Middle frontal gyrus (tissue), 1 donor: Measurements from ENCODE around the gene CENPP.

Source experiments
- DNase-seq: peaks from one replicate; pipeline ENCODE4 v3.0.0-alpha.2; 2015; ENCODE audit warnings: low spot score; ENCODE audit errors: extremely low spot score

CENPP gene

DNA sequence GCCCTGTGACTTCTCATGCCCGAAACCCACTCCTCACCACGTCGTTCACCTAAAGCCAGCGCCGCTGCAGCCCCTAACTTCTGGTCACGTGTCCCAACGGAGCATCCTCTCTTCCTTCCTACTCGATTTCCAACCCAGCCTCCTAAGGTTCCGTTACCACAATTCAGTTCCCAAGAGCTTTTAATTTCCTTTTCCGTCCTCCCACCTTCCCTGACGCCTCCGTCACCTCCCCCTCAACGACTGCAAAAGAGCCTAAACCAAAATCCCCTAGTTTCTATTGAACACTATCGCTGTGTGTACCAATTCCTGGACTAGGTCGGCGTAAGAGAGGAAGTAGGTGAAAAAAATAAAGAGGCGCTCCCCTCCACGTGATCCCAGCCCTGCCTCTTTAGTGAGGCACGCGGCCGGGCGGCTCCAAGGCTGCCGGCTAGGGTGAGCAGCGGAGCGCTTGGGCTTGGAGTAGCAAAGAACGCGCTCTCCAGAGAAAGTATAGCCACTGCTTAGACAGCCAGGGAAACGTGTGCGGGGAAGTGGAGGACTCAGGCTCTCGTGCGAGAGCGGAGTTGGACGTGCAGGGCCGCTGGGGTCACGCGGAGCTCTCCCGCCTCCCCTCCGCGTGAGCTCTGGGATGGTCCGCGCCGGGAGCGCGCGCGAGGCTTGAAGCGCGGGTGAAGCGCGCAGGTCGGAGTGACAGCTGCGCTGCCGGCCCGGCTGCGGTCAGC lies at the start of gene CENPP, which contains the start of gene NOL8:
CENPP (plus strand) TSS at position 685 of the 722 bp plus-strand sequence.
NOL8 (minus strand) TSS at position 82 of the 722 bp plus-strand sequence. CDS start 1,189 bp downstream, outside the sequence.
- peak; percentile 86 for DNase-seq

DNA sequence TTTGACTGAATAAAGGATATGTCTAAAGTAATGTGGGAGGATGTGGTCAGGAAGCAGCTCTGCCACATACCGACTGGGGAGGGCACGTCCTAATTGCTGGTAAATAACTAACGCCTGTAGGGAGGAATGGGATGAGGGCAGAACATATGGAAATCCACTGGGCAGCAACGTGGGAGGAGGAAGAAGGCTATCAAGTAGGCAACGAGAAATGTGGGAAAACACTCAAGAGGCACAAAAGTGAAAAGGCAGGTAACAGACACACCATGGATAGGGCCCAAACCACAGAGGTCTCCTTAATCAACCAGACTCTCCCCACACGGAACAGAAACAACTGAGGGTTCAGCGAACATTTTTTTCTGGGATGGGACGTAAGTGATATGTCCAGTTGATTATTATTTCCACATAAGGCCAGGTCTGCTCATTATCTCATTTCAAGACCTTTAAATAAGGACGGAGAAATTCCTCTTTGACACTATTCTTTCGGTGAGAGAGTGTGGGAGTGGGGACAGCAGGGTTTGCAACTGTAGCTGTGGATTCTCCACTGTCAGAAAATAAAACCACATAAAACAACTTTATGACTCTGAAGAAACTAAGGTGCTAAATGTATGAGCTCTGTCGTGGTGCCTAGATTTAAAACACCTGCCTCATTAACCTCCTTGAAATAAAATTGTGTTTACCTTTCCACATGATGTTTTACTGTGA lies 49.3 kb upstream of the CENPP start:
- no peak for DNase-seq

DNA sequence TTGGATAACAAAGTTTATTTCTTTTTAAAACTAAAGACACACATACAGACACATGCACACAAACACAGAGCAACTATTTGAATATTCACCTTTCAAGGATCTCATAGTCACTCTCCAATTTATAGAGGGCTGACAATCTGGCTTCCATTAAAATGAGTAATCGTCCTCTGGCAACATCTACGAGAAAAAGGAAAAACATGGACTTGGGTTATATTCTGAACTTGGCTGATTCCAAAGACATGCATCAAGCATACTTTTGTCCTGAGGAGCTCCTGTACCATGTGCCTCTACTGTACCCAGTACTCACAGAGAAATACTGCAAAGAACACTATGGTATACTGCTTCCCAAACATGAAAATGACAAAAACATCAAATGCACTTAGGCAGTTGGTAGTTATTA lies 47.6 kb upstream of the CENPP start:
- DNase-seq = no peak

DNA sequence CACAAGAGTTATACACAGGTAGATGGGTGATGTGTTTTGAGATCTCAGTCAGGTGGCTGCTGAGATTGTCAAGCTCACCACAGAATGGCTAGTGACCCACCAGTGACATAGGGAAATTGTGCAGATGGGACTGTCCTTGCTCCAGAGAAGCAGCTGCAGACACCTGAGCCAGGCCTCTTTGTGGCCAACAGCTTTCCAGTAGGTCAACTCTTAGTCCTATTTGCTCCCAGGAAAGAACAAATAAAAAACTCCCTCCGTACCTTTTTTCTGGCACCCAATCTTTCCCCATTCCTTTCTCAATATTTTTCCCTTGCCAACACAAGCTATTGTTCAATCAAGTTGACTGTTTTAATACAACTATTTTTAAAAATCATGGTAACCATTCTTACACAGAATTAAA lies 46.5 kb upstream of the CENPP start:
- no peak for DNase-seq

DNA sequence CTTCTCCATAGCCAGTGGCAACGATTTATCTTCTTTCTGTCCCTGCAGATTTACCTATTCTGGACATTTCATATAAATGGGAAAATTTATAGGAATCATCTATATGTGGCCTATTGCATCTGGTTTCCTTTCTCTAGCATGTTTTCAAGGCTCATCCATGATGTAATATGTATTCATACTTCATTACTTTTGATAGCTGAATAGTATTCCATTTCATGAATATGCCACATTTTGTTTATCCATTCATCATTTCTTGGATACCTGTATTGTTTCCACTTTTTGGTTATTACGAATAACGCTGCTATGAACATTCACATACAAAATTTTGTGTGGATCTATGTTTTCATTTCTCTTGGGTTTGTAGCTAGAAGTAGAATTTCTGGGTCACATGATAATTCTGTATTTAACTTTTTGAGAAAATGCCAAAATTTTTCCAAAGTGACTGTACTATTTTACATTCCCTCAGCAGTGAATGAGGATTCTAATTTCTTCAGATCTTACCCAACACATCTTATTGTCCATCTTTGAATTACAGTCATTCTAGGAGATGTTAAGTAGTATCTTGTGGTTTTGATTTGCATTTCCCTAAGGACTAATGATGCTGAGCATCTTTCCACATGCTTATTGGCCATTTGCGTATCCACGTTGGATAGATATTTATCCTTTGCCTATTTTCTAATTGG lies 35.9 kb upstream of the CENPP start:
- no peak for DNase-seq

DNA sequence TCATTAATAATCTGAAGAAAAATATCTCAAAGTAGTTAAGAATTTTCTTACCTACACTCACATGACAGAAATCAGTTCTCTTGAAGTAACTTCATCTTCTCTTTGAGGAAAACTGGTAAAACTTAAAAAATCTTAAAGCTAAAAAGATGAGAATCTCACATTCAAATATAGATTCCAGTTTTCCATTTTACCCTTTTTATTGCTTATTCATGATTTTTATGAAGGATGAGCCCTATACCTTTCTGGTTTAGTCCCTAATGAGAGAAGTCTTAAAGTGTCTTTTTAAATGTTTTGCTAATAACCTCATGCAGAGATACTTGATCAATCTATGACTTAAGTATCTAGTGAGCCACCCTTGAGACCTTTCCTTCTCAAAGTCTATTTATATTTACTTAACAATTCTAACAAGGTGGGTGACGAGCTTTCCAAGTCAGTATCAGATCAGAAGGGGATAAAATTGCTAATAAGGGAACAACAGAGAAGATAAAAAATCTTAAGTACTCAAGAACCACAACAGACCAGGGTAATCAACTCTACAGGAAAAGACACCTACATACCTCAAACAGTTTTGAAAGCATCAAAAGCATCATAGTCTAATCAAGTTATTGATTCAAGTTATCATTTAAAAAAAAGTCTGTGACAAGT lies 34.8 kb upstream of the CENPP start:
- no peak for DNase-seq

DNA sequence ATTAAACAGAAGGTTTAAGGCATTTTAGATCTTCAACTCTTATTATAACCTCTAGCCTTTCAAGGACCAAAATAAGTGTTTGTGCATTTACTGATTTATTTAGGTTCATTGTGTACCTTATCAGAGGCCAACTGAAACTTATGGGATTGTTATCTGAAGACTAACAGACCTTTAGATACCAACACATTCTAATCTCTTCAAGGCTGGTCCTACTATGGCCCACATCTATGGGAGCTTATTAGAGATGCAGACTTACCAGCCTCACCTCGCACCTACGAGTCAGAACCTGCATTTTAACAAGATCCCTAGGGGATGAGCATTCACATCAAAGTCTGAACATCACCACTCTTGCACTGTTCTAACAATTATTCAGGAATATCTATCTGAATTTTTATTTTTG lies 34.2 kb upstream of the CENPP start:
- no peak for DNase-seq

DNA sequence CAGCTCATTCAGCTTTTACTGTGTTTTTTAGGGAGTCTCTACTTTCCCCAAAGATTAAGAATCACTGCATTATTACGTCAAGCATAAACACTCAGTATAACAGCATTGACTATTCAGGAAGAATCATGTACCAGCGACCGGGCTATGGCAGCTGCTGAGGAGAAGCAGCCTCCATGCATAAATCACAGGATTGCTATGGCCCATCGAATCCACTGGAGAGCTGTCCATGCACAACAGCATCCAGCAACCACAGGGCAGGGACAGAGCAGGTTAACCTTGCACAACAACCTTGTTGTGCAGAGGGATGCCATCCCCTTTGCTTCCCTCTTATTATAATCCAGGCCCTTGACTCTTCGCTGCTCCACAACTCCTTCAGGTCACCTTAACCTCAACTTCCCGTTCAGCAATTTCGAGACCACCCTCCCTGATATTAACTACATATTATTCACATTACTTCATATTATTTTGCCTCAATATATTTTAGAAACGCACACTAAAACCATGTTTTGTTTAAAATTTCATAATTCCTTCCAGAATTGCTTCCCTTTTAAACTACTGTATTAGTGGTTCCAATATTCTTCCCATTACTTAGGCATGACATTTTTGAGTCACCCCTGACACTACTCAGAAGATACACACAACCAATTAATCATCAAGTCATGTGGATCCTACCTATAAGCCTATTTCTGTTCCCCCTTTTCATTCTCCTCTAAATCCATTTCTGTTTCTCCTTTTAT lies 33.2 kb upstream of the CENPP start:
- DNase-seq = no peak

DNA sequence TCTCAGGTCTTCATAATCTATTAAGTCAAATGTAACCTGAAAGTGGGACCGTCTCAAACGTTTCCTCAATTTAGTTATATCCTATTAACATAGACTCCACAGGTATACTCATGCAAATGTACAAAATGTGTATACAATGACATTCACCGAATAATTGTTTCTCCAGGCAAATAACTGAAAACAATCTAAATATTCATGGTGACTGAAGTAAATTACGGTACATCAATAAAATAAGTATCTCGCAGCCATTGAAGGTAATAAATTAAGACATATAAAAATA lies 32.7 kb upstream of the CENPP start:
- no peak for DNase-seq

DNA sequence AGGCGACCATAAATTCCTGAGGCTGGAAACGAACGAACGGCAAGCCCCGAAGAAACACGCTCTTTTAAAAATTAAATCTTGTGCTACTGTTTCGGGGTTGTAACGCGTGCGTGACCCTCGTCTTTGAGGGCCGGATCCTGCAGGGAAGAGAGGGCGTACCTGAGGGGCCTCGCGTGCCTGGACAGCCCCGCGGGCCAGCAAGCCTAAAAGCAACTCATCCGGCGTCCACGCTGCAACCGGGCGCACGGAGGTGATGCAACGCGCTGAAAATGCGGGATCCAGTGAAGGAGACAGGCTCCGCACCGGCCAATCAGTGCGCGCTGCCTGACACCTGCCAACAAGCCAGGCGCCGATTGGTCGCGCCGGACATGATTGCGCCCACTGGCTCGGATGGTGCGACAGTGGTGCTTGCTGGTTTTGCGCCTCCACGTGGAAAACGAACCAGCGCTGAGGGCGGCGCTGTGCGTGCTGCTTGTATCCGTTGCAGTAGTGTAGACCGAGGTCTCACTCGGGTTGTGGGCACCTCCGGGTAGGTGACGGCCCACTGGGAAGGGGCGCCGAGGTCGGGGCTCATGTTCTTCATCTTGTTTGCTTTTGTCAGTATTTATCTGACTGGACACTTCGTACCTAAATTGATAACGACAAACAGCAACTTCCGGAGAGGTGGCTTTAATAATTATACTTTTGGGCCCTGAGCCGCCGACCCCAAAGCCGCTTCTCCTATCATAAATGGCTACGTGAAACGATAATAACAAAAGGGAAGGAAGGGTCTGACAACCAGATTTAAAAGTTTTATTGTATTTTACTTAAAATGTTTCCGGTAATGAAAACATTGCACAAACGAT lies 32.1 kb upstream of the CENPP start, which contains the start of gene IARS1:
IARS1 (minus strand) TSS at position 246 of the 845 bp plus-strand sequence. CDS start 4,278 bp downstream, outside the sequence.
- DNase-seq = peak; percentile 96

DNA sequence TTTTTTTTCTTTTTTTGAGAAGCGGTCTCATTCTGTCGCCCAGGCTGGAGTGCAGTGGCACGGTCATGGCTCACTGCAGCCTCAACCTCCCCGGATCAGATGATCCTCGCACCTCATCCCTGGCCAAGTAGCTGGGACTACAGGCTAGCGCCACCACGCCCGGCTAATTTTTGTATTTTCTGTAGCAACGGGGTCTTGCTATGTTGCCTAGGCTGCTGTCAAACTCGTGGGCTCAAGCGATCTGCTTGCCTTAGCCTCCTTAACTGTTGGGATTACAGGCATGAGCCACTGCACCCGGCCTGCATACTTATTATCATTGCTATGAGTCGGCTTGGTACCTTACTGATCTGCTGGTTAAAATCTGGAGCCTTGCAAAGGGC lies 31.5 kb upstream of the CENPP start:
- DNase-seq = no peak

DNA sequence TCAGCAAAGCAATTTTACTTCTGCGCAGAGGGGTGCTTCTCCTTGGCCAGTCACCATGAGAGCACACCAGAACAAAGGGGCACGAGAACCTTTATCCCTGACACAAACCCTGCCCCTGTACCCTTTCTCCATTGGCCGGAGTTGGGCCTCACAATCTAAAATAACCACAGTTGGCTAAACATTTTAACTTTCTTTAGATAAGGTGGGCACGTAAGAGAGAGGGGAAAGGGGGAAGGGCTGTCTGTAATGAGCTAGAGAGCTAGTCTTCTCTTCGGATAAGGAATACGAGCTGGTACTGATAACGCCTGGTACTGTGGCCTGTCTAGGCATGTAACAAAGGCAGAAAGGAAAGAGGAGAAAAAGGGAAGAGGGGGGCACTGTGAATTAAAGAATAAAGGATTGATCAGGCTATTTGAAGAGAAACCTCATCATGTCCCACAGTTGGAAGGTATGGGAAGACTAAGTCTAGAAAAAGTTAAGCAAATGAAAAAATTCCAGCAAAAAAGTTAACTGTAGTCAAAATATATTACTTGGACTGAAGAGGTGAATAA lies 30.4 kb upstream of the CENPP start:
- no peak for DNase-seq

DNA sequence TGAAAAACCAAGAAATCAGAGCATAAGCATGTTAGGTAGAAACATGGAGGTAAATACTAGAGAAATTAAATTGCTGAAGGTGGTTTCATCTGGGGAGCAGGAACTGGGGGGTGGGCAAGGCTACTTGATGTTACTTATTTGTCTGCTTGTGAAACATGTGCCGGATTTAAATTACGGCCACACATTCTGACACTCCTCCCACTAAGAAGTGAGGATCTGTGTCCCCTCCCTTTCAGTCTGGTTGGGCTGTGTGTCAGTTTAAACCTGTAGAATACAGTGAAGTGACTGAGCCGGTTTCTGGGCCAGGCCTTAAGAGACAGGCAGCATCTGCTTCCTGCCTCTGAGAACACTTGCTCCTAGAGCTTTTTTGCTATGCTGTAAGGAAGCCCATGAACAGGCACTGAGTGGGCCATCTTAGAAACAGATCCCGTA lies 29.9 kb upstream of the CENPP start:
- DNase-seq = no peak

DNA sequence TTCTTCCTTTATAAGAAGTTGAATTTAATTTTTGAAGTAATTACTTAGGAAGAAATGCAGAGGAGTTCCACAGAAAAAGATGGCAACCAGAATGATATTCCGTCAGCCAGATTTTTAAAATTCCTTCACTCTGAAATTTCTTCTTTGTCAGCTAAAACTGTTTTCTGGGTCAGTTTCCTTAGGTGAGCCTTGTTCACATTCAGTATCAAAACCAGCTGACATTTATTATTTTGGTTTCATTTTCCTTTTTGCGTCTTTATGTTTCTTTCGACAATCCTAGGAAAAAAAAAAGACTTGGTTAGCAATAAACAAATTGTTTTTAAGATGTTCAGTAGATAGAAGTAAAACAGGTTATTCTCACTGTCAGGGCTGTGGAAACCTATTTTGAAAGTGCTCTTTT lies 28.1 kb upstream of the CENPP start:
- no peak for DNase-seq

DNA sequence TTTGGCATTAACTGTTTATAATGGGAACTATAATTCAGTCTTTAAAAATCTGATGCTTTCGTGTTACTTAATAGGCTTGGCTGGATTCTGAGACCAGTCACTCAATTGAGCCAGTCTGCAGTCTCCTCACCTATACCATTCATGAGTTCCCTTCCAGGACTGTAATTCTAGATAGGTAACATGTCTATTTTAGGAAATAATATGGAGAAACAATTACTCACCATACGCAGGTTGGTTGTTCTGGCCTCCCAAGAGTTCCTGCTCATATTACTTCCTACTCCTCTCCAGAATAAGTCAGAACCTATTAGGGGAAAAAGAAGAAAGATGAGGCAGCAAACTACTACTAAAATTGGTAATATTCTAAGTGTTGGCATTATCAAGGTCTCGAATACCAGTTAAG lies 27.7 kb upstream of the CENPP start:
- no peak for DNase-seq

DNA sequence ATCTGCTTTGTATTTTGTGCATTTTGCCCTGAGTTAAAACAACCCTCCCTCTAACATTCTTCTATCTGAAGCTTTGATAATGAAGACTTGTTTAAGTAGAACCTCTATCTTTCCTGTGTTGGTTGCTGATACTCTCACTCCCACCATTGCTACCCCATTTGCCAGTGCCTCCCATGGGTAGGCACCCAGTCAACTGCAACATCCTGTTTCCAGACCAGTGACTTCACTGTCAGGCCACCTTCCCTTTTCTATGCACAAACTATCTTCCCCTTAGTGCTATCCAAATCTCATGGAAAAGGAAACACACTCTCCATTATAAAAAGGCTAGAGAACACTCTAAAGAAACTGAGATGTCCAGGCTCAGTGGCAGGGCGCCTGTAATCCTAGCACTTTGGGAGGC lies 26.6 kb upstream of the CENPP start:
- DNase-seq = no peak

DNA sequence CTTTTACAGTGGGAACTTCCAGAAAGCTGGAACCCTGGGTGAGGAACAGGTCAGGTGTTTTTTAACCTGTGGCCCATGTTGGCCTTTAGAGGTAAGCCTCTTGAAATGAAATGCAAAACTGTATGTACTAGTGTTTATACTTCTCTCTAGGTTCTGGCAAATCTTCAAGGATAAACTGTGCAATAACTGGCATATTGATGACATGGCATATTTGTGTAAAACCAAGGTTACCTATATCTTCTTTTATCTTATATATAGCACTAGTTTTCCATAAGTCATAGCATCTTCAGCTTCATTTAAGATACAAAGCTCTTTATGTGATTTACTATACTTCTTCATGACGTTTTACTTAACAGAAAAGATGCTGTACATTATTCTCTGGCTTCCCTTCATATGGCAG lies 24.8 kb upstream of the CENPP start:
- DNase-seq = no peak

DNA sequence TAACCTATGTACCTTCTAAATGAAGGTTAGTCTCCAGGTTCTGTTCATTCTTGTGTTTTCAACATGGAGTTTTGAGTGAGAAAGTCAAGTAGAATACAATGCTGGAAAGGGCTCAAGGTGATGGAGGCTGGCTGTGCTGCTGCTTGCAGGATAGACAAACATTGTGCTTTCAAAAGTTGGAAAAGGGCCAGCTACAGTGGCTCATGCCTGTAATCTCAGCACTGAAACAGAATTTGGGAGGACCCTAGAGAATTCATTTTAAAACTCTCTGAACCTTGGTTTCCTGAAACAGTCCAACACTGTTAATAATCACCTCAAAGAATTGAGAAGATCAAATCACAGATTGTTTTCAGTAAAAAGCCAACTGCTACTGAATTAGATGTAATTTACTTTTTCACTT lies 16.9 kb upstream of the CENPP start:
- no peak for DNase-seq

DNA sequence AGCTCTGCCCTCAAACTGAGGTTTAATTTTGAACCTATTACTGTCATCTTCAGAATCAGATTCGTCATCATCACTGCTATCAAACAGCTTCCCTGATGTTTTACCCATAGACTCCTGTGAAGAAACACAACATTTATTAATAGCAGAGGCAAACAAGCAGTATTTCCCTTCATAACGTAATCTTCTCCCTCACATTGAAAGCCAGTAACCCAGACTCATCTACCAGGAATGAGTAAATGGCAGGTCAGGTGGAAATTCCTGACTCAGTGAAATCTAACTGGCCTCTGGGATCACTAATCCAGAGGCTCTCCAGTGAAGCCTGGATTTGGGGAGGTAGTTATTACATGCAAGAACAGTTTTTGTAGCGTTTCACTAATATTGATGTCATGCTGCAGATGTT lies 15.2 kb upstream of the CENPP start:
- no peak for DNase-seq
